ENCODE results near the gene UPP1.

DNA sequence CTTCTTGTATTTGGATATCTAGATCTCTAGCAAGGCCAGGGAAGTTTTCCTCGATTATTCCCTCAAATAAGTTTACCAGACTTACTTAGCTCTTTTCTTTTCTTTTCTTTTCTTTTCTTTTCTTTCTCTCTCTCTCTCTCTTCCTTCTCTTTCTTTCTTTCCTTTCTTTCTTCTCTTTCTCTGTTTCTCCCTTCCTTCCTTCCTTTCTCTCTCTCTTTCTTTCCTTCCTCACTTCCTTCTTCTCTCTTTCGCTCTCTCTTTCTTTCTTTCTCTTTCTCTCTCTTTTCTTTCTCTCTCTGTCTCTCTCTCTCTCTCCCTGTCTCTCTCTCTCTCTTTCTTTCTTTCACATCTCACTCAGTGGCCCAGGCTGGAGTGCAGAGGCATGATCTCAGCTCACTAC lies 37.0 kb downstream of the UPP1 start:
- no peak for TF ChIP-seq POLR2AphosphoS5 (IDR thresholded peaks at IDR 0.05; ENCODE audit: low read depth, low read length)
- TF ChIP-seq POLR2A (IDR thresholded peaks at IDR 0.05; ENCODE audit: low read depth, low read length), result no peak
- TF ChIP-seq TAF1 (IDR thresholded peaks at IDR 0.05; ENCODE audit: low read depth, low read length), result no peak
